NCI-H446 treated with DMSO at 0.1 percent for 48 hours (cell line): ENCODE data around the gene EHD2.
"Not testable (repeated sequence)": the region's sequence is repeated elsewhere in the genome, so short reads cannot be mapped to it uniquely, and the experiment has no call there.

Source experiments
- DNase-seq: peaks from one replicate; lab custom pipeline; 2025; lab: John Stamatoyannopoulos, UW

Gene EHD2

DNA sequence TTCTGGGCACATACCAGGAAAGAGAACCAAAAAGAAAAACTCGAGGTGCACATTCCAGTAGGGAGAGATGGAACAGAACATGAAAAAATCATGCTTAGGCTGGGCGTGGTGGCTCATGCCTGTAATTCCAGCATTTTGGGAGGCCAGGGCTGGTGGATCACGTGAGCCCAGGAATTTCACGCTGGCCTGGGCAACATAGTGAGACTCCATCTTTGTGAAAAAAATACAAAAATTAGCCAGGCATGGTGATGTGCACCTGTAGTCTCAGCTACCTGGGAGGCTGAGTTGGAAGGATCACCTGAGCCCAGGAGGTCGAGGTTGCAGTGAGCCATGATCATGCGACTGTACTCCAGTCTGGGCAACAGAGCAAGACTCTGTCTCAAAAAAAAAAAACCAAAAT is 58.1 kb downstream of the EHD2 start:
- not testable (repeated sequence) for DNase-seq

GRCh38 chr19:47776568-47776967 is 63.3 kb downstream of the EHD2 start:
- DNase-seq, result no peak

DNA sequence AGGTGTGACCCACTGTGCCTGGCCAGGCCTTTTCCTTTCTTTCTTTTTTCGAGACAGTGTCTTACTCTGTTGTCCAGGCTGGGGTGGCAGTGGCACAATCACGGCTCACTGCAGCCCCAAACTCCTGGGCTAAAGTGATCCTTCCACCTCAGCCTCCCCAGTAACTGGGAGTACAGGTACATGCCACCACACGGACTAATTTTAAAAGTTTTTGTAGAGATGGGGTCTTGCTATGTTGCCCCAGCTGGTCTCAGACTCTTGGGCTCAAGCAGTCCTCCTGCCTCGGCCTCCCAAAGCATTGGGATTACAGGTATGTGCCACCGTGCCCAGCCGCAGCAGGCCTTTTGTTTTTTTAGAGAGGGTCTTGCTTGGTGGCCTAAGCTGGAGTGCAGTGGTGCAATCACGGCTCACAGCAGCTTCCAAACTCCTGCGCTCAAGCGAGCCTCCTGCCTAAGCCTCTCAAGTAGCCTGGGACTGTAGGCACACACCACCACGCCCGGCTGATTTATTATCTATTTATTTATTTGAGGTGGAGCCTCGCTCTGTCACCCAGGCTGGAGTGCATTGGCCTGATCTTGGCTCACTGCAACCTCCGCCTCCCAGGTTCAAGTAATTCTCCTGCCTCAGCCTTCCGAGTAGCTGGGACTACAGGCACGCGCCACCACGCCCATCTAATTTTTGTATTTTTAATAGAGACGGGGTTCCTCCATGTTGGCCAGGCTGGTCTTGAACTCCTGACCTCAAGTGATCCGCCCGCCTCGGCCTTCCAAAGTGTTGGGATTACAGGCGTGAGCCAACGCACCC is 64.2 kb downstream of the EHD2 start:
- DNase-seq, result not testable (repeated sequence)

- peak; percentile 18 for DNase-seq
Measured at GRCh38 chr19:47778049-47778953, 65.1 kb downstream of the EHD2 start, which contains the start of gene SELENOW. TSS of gene SELENOW (plus strand) at chr19:47778703. CDS start at chr19:47778786, 83 bp downstream.

DNA sequence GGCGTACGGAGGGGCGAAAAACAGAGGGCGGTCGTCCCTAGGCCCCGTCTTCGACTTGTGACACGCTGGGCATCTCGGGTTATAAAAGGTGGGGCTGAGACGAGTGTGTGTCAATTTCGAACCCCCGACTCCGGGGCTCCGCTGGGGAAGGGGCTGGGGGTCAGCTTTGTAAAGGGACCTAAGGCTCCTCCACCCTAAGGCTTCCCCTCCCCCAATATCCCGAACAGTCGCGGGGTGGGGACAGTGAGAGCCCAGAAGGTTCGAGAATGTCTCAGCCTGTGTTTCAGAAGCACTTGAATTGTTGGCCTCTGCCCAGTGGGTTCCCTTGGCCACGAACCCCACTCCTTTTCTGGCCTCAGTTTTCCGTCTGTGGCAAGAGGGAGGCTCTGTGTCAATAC is 65.7 kb downstream of the EHD2 start:
- no peak for DNase-seq

DNA sequence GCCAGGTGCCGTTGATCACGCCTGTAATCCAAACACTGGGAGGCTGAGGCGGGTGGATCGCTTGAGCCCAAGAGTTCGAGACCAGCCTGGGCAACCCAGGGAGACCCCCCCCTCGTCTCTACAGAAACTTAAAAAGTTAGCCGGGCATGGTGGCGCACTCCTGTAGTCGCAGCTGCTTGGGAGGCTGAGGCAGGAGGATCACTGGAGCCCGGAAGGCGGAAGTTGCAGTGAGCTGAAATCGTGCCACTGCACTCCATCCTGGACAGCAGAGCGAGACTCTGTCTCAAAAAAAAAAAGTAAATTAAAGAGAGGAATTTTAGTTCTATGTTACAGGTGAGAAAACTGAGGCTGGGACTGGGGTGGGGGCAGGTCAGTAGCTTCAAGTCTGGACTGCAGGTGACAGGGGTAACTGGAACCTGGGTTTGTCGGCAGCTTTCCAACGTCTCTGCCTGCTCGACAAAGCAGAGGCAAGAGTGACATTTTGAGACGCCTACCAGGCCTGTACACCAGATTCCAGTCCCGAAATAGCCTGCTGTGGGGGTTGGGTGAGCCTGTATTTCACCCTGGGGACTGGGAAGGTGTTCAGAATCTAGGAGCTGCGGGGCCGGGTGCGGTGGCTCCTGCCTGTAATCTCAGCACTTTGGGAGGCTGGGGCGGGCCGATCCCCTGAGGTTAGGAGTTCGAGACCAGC is 66.4 kb downstream of the EHD2 start:
- no peak for DNase-seq

- no peak for DNase-seq
Measured at GRCh38 chr19:47780215-47780551, 67.0 kb downstream of the EHD2 start.

- no peak for DNase-seq
Measured at GRCh38 chr19:47781590-47782262, 68.5 kb downstream of the EHD2 start.

GRCh38 chr19:47786566-47786965 is 73.3 kb downstream of the EHD2 start:
- DNase-seq, result no peak

GRCh38 chr19:47787307-47787706 is 74.1 kb downstream of the EHD2 start:
- DNase-seq, result not testable (repeated sequence)

- DNase-seq, result not testable (repeated sequence)
Measured at GRCh38 chr19:47789811-47790210, 76.6 kb downstream of the EHD2 start.

GRCh38 chr19:47790398-47790814 is 77.2 kb downstream of the EHD2 start:
- no peak for DNase-seq

DNA sequence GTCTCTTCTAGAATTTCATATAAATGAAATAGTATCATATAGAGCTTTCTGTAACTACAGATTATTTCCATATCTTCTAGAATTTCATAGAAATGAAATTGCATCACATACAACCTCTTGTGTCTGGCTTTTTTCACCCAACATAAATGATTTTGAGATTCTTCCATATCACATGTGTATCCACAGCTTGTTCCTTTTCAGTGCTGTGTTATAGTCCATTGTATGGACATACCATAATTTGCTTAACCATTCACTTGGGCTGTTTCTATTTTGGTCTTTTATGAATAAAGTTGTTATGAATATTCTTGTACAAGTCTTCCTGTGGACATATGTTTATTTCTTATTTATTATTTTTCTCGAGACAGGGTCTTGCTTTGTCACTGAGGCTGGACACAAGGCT is 79.4 kb downstream of the EHD2 start:
- no peak for DNase-seq
